K562 (cell line): ENCODE data around the gene MMP24. TPM values are rescaled to one million over a fixed set of nuclear protein-coding genes. Genes with fewer than 3 reads are reported as not detected.

Experiments
- ATF7 ChIP-seq: fragments of 450-650 bp; IDR thresholded peaks from 2 replicates; pipeline ENCODE4 v1.7.1; 2014; ENCODE audit warnings: mild to moderate bottlenecking, moderate library complexity
- CHD4 ChIP-seq: fragments of 200-600 bp; sonication (generic); IDR thresholded peaks from 3 replicates; pipeline ENCODE4 v1.6.1; 2012; ENCODE audit warnings: low read depth, mild to moderate bottlenecking, mixed read lengths, low read length, inconsistent platforms; ENCODE audit not compliant: insufficient read depth, insufficient replicate concordance, poor library complexity, severe bottlenecking
- CREM ChIP-seq: IDR thresholded peaks from 2 replicates; pipeline ENCODE4 v1.6.1; 2014; ENCODE audit warnings: antibody characterized with exemption, low read depth
- CTBP1 ChIP-seq: fragments of 450-650 bp; IDR thresholded peaks from 2 replicates; pipeline ENCODE4 v1.6.1; 2016; ENCODE audit warnings: borderline replicate concordance
- HOXB6 ChIP-seq: fragments of 250-450 bp; sonication (Bioruptor Pico); IDR thresholded peaks from 2 replicates; pipeline ENCODE4 v1.5.1; 2022; ENCODE audit warnings: mild to moderate bottlenecking, borderline replicate concordance
- MEF2A ChIP-seq: IDR thresholded peaks from 2 replicates; pipeline ENCODE4 v1.6.1; 2011; ENCODE audit warnings: low read depth, mild to moderate bottlenecking, low read length, moderate library complexity; ENCODE audit not compliant: control insufficient read depth
- PHF20 ChIP-seq: fragments of 450-650 bp; IDR thresholded peaks from 2 replicates; pipeline ENCODE4 v1.6.1; 2018; ENCODE audit not compliant: partially characterized antibody
- RAD21 ChIP-seq, 2 experiments: fragments of 250-450 bp in 1 of 2; fragments of 450-650 bp in 1 of 2; sonication (Bioruptor Pico) in 1 of 2; formaldehyde crosslinking in 1 of 2; IDR thresholded peaks in 1 of 2; conservative IDR thresholded peaks in 1 of 2; 2 replicates each; pipeline versions ENCODE4 v1.4.0 to v1.8.0; 2020 to 2022; ENCODE audit warnings: mild to moderate bottlenecking in 2 of 2, moderate library complexity in 1 of 2
- ZC3H4 ChIP-seq: sonication (generic); formaldehyde crosslinking; IDR thresholded peaks from 2 replicates; pipeline ENCODE4 v1.9.0; 2021; ENCODE audit warnings: missing genetic modification reagents, borderline replicate concordance
- ZFP36 ChIP-seq: fragments of 150-350 bp; IDR thresholded peaks from 2 replicates; pipeline ENCODE4 v1.6.1; 2018; ENCODE audit warnings: low read length, low read depth; ENCODE audit not compliant: partially characterized antibody
- ZNF589 ChIP-seq: fragments of 200-800 bp; sonication (Bioruptor generic); IDR thresholded peaks from 2 replicates; pipeline ENCODE4 v1.6.1; 2016; ENCODE audit warnings: low read depth, missing genetic modification characterization, missing compliant biosample characterization
- polyA plus RNA-seq, 8 experiments: library from polyadenylated mRNA; depleted of rRNA in 4 of 8; stranded (reverse) in 5 of 8; unstranded in 3 of 8; fragments of >200 nt; fragmentation: Nextera tagmentation in 2 of 8; fragmentation: Illumina TruSeq in 1 of 8; extraction: Ambion mirVana in 2 of 8; extraction: Trizol in 1 of 8; gene quantifications; 2 replicates each; pipeline versions ENCODE4 v1.2.1 to v1.2.3, GENCODE V29; 2011 to 2014; ENCODE audit warnings: inconsistent platforms in 1 of 8, missing spikeins in 1 of 8
- total RNA-seq, 7 experiments: library from RNA; depleted of rRNA in 6 of 7; stranded (reverse); fragments of >200 nt in 6 of 7; fragmentation: Illumina TruSeq in 2 of 7; extraction: Trizol in 2 of 7; gene quantifications; 2 replicates each; pipeline versions ENCODE4 v1.2.1 to v1.2.3, GENCODE V29; 2011 to 2021; ENCODE audit warnings: low replicate concordance in 1 of 7
- TF ChIP-seq, protein P1 (sequence below), 3 experiments: fragments of 200-800 bp in 1 of 3; sonication (Bioruptor generic) in 1 of 3; sonication (generic) in 1 of 3; formaldehyde crosslinking in 1 of 3; IDR thresholded peaks; 2 replicates each; pipeline versions ENCODE4 v1.6.1 to v1.8.0; 2016 to 2022; ENCODE audit warnings: mild to moderate bottlenecking in 2 of 3, missing compliant biosample characterization in 2 of 3, missing genetic modification characterization in 2 of 3, missing genetic modification reagents in 1 of 3
- TF ChIP-seq, protein P2 (sequence below), 2 experiments: fragments of 450-650 bp; IDR thresholded peaks; 2 replicates each; pipeline ENCODE4 v1.6.1; 2016
- TF ChIP-seq, protein P3 (sequence below), 3 experiments: IDR thresholded peaks in 2 of 3; conservative IDR thresholded peaks in 1 of 3; 2 replicates each; pipeline ENCODE4 v1.5.1; 2011 to 2012; ENCODE audit warnings: low read length in 3 of 3, mild to moderate bottlenecking in 3 of 3, control low read depth in 2 of 3, improper control_type of control experiment in 1 of 3, inconsistent platforms in 1 of 3, low read depth in 1 of 3, mixed read lengths in 1 of 3, moderate library complexity in 1 of 3; ENCODE audit not compliant: insufficient read depth in 2 of 3
- TF ChIP-seq, protein P4 (sequence below): sonication (generic); formaldehyde crosslinking; IDR thresholded peaks from 2 replicates; pipeline ENCODE4 v1.8.0; 2023; ENCODE audit warnings: mild to moderate bottlenecking, missing genetic modification reagents
- TF ChIP-seq, protein P5 (sequence below): fragments of 200-800 bp; sonication (Bioruptor generic); IDR thresholded peaks from 2 replicates; pipeline ENCODE4 v1.6.1; 2017; ENCODE audit warnings: missing genetic modification characterization, missing compliant biosample characterization

Gene MMP24
- total and polyA plus RNA-seq, 9 of the 15 experiments (the other 6 are each of a cell fraction or from before 2014, with no cell fraction given), result 0.03 to 0.07 (median 0.03) TPM; not detected in 6

DNA sequence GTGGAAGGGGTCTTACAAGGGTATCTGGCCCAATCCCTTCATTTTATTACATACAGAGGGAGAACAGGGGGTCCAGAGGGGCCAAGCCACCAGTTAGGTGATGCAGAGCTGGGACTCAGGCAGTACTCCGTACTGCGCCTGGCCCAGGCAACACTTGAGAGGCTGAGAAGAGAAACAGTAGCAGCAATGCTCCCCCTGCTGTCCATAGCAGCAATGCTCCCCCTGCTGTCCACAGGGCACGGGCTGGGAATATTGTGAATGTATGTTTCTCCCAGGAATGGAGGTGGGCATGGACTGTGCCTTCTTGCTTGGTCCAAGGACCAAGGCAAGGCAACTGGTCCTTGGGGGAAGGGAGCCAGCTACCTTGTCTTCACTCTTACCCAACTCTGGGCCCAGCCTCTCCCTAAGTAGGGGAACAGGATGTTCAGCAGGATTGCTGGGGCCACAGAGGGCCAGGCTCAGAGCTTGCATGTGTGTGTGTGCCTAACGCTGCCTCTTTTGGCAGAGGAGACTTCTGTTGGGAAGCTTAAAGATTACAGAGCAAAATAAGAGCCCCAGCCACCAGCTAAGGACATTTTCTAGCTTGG, 80.5 kb downstream of the MMP24 start (continued):
- no peak for TF ChIP-seq PHF20
- TF ChIP-seq CTBP1, result 0 out of 2 replicates have a peak, but pooled peaks have one; percentile 39
- TF ChIP-seq ZNF589 (CRISPR knock-in tag), result no peak
- no peak for TF ChIP-seq ATF7
- TF ChIP-seq MEF2A, result no peak
- TF ChIP-seq ZC3H4, result 0 out of 2 replicates have a peak, but pooled peaks have one; percentile 23
- TF ChIP-seq, protein P1, sequence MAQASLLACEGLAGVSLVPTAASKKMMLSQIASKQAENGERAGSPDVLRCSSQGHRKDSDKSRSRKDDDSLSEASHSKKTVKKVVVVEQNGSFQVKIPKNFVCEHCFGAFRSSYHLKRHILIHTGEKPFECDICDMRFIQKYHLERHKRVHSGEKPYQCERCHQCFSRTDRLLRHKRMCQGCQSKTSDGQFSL (CRISPR knock-in tag; IDR thresholded peaks at IDR 0.05), result no peak
- TF ChIP-seq, protein P1 (tag; IDR thresholded peaks at IDR 0.05), result no peak
- TF ChIP-seq RAD21 (CRISPR knock-in tag; conservative IDR thresholded peaks at IDR 0.05 in 1 of 2, IDR thresholded peaks at IDR 0.05 in 1 of 2), result peak; percentile 49 to 61
- TF ChIP-seq CHD4, result no peak
- peak; percentile 14; the same call in 1 of the 2 replicates for TF ChIP-seq CREM
- peak; percentile 25 for TF ChIP-seq ZFP36
- TF ChIP-seq, protein P2, sequence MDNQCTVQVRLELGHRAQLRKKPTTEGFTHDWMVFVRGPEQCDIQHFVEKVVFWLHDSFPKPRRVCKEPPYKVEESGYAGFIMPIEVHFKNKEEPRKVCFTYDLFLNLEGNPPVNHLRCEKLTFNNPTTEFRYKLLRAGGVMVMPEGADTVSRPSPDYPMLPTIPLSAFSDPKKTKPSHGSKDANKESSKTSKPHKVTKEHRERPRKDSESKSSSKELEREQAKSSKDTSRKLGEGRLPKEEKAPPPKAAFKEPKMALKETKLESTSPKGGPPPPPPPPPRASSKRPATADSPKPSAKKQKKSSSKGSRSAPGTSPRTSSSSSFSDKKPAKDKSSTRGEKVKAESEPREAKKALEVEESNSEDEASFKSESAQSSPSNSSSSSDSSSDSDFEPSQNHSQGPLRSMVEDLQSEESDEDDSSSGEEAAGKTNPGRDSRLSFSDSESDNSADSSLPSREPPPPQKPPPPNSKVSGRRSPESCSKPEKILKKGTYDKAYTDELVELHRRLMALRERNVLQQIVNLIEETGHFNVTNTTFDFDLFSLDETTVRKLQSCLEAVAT (IDR thresholded peaks at IDR 0.05), result no peak
- TF ChIP-seq, protein P3, sequence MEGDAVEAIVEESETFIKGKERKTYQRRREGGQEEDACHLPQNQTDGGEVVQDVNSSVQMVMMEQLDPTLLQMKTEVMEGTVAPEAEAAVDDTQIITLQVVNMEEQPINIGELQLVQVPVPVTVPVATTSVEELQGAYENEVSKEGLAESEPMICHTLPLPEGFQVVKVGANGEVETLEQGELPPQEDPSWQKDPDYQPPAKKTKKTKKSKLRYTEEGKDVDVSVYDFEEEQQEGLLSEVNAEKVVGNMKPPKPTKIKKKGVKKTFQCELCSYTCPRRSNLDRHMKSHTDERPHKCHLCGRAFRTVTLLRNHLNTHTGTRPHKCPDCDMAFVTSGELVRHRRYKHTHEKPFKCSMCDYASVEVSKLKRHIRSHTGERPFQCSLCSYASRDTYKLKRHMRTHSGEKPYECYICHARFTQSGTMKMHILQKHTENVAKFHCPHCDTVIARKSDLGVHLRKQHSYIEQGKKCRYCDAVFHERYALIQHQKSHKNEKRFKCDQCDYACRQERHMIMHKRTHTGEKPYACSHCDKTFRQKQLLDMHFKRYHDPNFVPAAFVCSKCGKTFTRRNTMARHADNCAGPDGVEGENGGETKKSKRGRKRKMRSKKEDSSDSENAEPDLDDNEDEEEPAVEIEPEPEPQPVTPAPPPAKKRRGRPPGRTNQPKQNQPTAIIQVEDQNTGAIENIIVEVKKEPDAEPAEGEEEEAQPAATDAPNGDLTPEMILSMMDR (IDR thresholded peaks at IDR 0.05 in 2 of 3, conservative IDR thresholded peaks at IDR 0.05 in 1 of 3; ENCODE audit: insufficient read depth in 2 of 3, low read depth in 1 of 3, low read length in 3 of 3), result peak; percentile 96 to 99 (median 98)
- TF ChIP-seq, protein P4, sequence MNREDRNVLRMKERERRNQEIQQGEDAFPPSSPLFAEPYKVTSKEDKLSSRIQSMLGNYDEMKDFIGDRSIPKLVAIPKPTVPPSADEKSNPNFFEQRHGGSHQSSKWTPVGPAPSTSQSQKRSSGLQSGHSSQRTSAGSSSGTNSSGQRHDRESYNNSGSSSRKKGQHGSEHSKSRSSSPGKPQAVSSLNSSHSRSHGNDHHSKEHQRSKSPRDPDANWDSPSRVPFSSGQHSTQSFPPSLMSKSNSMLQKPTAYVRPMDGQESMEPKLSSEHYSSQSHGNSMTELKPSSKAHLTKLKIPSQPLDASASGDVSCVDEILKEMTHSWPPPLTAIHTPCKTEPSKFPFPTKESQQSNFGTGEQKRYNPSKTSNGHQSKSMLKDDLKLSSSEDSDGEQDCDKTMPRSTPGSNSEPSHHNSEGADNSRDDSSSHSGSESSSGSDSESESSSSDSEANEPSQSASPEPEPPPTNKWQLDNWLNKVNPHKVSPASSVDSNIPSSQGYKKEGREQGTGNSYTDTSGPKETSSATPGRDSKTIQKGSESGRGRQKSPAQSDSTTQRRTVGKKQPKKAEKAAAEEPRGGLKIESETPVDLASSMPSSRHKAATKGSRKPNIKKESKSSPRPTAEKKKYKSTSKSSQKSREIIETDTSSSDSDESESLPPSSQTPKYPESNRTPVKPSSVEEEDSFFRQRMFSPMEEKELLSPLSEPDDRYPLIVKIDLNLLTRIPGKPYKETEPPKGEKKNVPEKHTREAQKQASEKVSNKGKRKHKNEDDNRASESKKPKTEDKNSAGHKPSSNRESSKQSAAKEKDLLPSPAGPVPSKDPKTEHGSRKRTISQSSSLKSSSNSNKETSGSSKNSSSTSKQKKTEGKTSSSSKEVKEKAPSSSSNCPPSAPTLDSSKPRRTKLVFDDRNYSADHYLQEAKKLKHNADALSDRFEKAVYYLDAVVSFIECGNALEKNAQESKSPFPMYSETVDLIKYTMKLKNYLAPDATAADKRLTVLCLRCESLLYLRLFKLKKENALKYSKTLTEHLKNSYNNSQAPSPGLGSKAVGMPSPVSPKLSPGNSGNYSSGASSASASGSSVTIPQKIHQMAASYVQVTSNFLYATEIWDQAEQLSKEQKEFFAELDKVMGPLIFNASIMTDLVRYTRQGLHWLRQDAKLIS (CRISPR knock-in tag), result 0 out of 2 replicates have a peak, but pooled peaks have one; percentile 22
- TF ChIP-seq HOXB6 (CRISPR knock-in tag), result no peak
- TF ChIP-seq, protein P5, sequence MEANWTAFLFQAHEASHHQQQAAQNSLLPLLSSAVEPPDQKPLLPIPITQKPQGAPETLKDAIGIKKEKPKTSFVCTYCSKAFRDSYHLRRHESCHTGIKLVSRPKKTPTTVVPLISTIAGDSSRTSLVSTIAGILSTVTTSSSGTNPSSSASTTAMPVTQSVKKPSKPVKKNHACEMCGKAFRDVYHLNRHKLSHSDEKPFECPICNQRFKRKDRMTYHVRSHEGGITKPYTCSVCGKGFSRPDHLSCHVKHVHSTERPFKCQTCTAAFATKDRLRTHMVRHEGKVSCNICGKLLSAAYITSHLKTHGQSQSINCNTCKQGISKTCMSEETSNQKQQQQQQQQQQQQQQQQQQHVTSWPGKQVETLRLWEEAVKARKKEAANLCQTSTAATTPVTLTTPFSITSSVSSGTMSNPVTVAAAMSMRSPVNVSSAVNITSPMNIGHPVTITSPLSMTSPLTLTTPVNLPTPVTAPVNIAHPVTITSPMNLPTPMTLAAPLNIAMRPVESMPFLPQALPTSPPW (CRISPR knock-in tag), result 0 out of 2 replicates have a peak, but pooled peaks have one; percentile 14
